Nephron (organoid): Measurements from ENCODE around the gene SLC33A1.

Experiments
- H3K27ac Mint-ChIP-seq, 3 experiments: 2 replicates each; pipeline ENCODE4 v1.8.0; 2020; ENCODE audit warnings: mixed read lengths in 3 of 3, mild to moderate bottlenecking in 2 of 3, moderate library complexity in 1 of 3
- H3K27me3 Mint-ChIP-seq: 2 replicates; pipeline ENCODE4 v1.8.0; 2021; ENCODE audit warnings: low read depth, mild to moderate bottlenecking, moderate library complexity, mixed read lengths
- H3K36me3 Mint-ChIP-seq: 2 replicates; pipeline ENCODE4 v1.8.0; 2020; ENCODE audit warnings: low read depth, mixed read lengths
- H3K4me1 Mint-ChIP-seq: 2 replicates; pipeline ENCODE4 v1.8.0; 2020; ENCODE audit warnings: mixed read lengths
- H3K4me3 Mint-ChIP-seq, 3 experiments: 2 replicates each; pipeline ENCODE4 v1.8.0; 2020; ENCODE audit warnings: mild to moderate bottlenecking in 3 of 3, mixed read lengths in 3 of 3, moderate library complexity in 2 of 3
- H3K9me3 Mint-ChIP-seq: 2 replicates; pipeline ENCODE4 v1.8.0; 2020; ENCODE audit warnings: mixed read lengths
- CTCF ChIP-seq, 3 experiments: fragments of 200-600 bp; sonication (generic); IDR thresholded peaks; one replicate each; pipeline ENCODE4 v1.5.0; 2021; ENCODE audit warnings: antibody characterized with exemption in 3 of 3; ENCODE audit not compliant: unreplicated experiment in 3 of 3

Gene SLC33A1

GRCh38 chr3:155807823-155808222 is 46.4 kb downstream of the SLC33A1 start:
- H3K36me3 Mint-ChIP-seq = peaks cover 19% of the 10 kb centered on the region
- TF ChIP-seq CTCF (IDR thresholded peaks at IDR 0.05; ENCODE audit: unreplicated experiment in 3 of 3) = no peak
- no peaks in the 10 kb centered on the region for H3K4me1 Mint-ChIP-seq
- H3K9me3 Mint-ChIP-seq = no peaks in the 10 kb centered on the region
- no peaks in the 10 kb centered on the region for H3K27me3 Mint-ChIP-seq
- H3K4me3 Mint-ChIP-seq = peak overlapping the region in 2 of 3 experiments; percentile 28 to 41
- H3K27ac Mint-ChIP-seq = no peak overlapping the region

GRCh38 chr3:155805802-155806618 is 48.2 kb downstream of the SLC33A1 start, which contains the start of gene C3orf33:
C3orf33 (minus strand) TSS chr3:155806278; CDS start chr3:155806252, 26 bp downstream.
- Mint-ChIP-seq H3K27ac (peak within 1 kb of the TSS; percentile 50 to 90 (median 84)), H3K4me3 (peak within 1 kb of the TSS; percentile 89 to 91 (median 90))
- TF ChIP-seq CTCF (IDR thresholded peaks at IDR 0.05; ENCODE audit: unreplicated experiment in 3 of 3) = peak; percentile 87 to 98 (median 92)

GRCh38 chr3:155805204-155805801 is 48.9 kb downstream of the SLC33A1 start:
- TF ChIP-seq CTCF (IDR thresholded peaks at IDR 0.05; ENCODE audit: unreplicated experiment in 3 of 3) = no peak
- Mint-ChIP-seq H3K27ac (peak overlapping the region; percentile 50 to 90 (median 84)), H3K36me3 (peaks cover 36% of the 10 kb centered on the region), H3K4me3 (peak overlapping the region; percentile 89 to 91 (median 90)), H3K9me3 (no peaks in the 10 kb centered on the region), H3K27me3 (no peaks in the 10 kb centered on the region), H3K4me1 (no peaks in the 10 kb centered on the region)

More at GRCh38 chr3:155805802-155806618, 48.2 kb downstream of the SLC33A1 start, which contains the start of gene C3orf33:
- H3K9me3 Mint-ChIP-seq = no peaks in the 10 kb centered on the region
- no peaks in the 10 kb centered on the region for H3K4me1 Mint-ChIP-seq
- H3K36me3 Mint-ChIP-seq = peaks cover 31% of the 10 kb centered on the region
- no peaks in the 10 kb centered on the region for H3K27me3 Mint-ChIP-seq

- Mint-ChIP-seq H3K4me1 (no peaks in the 10 kb centered on the region), H3K27me3 (no peaks in the 10 kb centered on the region), H3K9me3 (no peaks in the 10 kb centered on the region), H3K4me3 (peak overlapping the region; percentile 89 to 91 (median 90)), H3K27ac (peak overlapping the region; percentile 16 to 84 (median 37)), H3K36me3 (peaks cover 45% of the 10 kb centered on the region)
- no peak for TF ChIP-seq CTCF (IDR thresholded peaks at IDR 0.05; ENCODE audit: unreplicated experiment in 3 of 3)
Observed at GRCh38 chr3:155804323-155804722, 49.9 kb downstream of the SLC33A1 start.

GRCh38 chr3:155792532-155792931 is 61.7 kb downstream of the SLC33A1 start:
- H3K4me3 Mint-ChIP-seq = no peak overlapping the region
- H3K36me3 Mint-ChIP-seq = peaks cover 72% of the 10 kb centered on the region
- no peaks in the 10 kb centered on the region for H3K4me1 Mint-ChIP-seq
- H3K9me3 Mint-ChIP-seq = peaks cover 37% of the 10 kb centered on the region
- TF ChIP-seq CTCF (IDR thresholded peaks at IDR 0.05; ENCODE audit: unreplicated experiment in 3 of 3) = no peak
- no peak overlapping the region for H3K27ac Mint-ChIP-seq
- no peaks in the 10 kb centered on the region for H3K27me3 Mint-ChIP-seq
